Spleen (tissue), 11 donors: ENCODE measurements around the gene SEPTIN3. TPM values are rescaled to one million over a fixed set of nuclear protein-coding genes. Genes with fewer than 3 reads are reported as not detected.

ENCODE experiments used
- DNase-seq: peaks from one replicate; pipeline ENCODE4 v3.0.0-alpha.2; 2020
- H3K27ac ChIP-seq, 8 donors: fragments of 200-600 bp; sonication (generic) in 7 of 8; 1 replicate in 4 of 8; 2 replicates in 4 of 8; pipeline versions ENCODE4 v1.5.0 to v1.8.0; 2016 to 2021; ENCODE audit warnings: inconsistent platforms in 4 of 8, mild to moderate bottlenecking in 4 of 8, moderate library complexity in 1 of 8
- H3K27me3 ChIP-seq, 7 donors: fragments of 200-600 bp; sonication (generic) in 6 of 7; replicated peaks in 1 of 7; 1 replicate in 4 of 7; 2 replicates in 3 of 7; pipeline versions ENCODE4 v1.5.0 to v1.8.0; 2016 to 2021; ENCODE audit warnings: inconsistent platforms in 3 of 7, mild to moderate bottlenecking in 1 of 7
- H3K36me3 ChIP-seq, 6 donors: fragments of 200-600 bp; sonication (generic) in 5 of 6; 1 replicate in 4 of 6; 2 replicates in 2 of 6; pipeline versions ENCODE4 v1.5.0 to v1.8.0; 2016 to 2021; ENCODE audit warnings: inconsistent platforms in 2 of 6
- H3K4me1 ChIP-seq, 6 donors: fragments of 200-600 bp; sonication (generic) in 5 of 6; 1 replicate in 3 of 6; 2 replicates in 3 of 6; pipeline versions ENCODE4 v1.5.0 to v1.8.0; 2016 to 2021; ENCODE audit warnings: inconsistent platforms in 3 of 6
- H3K4me3 ChIP-seq, 8 donors: fragments of 200-600 bp; sonication (generic) in 7 of 8; 1 replicate in 4 of 8; 2 replicates in 4 of 8; pipeline versions ENCODE4 v1.5.0 to v1.8.0; 2016 to 2021; ENCODE audit warnings: inconsistent platforms in 4 of 8, mild to moderate bottlenecking in 4 of 8, moderate library complexity in 2 of 8
- H3K9me3 ChIP-seq, 8 donors: fragments of 200-600 bp; sonication (generic) in 7 of 8; 1 replicate in 4 of 8; 2 replicates in 4 of 8; pipeline versions ENCODE4 v1.5.0 to v1.8.0; 2016 to 2021; ENCODE audit warnings: inconsistent platforms in 4 of 8
- CTCF ChIP-seq, 11 experiments: fragments of 200-600 bp in 7 of 11; fragments of 450-650 bp in 4 of 11; sonication (generic) in 4 of 11; IDR thresholded peaks in 8 of 11; conservative IDR thresholded peaks in 3 of 11; 1 replicate in 7 of 11; 2 replicates in 4 of 11; pipeline versions ENCODE4 v1.4.0 to v1.8.0; 2016 to 2021; ENCODE audit warnings: antibody characterized with exemption in 11 of 11, inconsistent platforms in 4 of 11, mild to moderate bottlenecking in 1 of 11
- POLR2A ChIP-seq, 3 donors: fragments of 450-650 bp; IDR thresholded peaks; one replicate each; pipeline ENCODE4 v1.5.1; 2017; ENCODE audit warnings: antibody characterized with exemption in 3 of 3, mild to moderate bottlenecking in 1 of 3
- POLR2AphosphoS5 ChIP-seq, 3 donors: sonication (generic); formaldehyde crosslinking; IDR thresholded peaks; one replicate each; pipeline ENCODE4 v1.5.1; 2017; ENCODE audit warnings: antibody characterized with exemption in 3 of 3
- WGBS, 5 donors: extraction: QIAGEN DNeasy Blood & Tissue Kit in 3 of 5; methylation state at CpG; one replicate each; pipeline versions ENCODE4 v1.1.5 to v1.1.7; 2013 to 2018; 5-methylcytosine and 5-hydroxymethylcytosine counted together
- intact Hi-C: fragments of 100-400 bp; cut with DNase I; formaldehyde crosslinking; loops from one replicate; pipeline ENCODE4 v1.15.0; 2023; ENCODE audit warnings: low total_unique reads
- polyA plus RNA-seq, 3 donors: library from polyadenylated mRNA; stranded (reverse); fragments of 200-250 nt; gene quantifications; one replicate each; pipeline ENCODE4 v1.2.1, GENCODE V29; 2013
- total RNA-seq, 7 donors: library from RNA; depleted of rRNA in 3 of 7; stranded (reverse); fragments of >200 nt in 3 of 7; fragmentation: NEBNext Ultra II Directional in 4 of 7; extraction: Animal tissue kit (Norgen Biotek cat#: 25700) in 4 of 7; gene quantifications; one replicate each; pipeline versions ENCODE4 v1.1.0 to v1.2.1, GENCODE V29; 2016 to 2021
- donor health status: healthy with polysubstance abuse.
- donor health status: DM: no; HTN: no; CAD: no; lungs with moderate emphysema.
- donor health status: DM: no; HTN: no; CAD: no.
- donor health status: Bipolar disorder and iron deficiency.
- donor health status: healthy.
- donor health status: DM: no; HTN: no; CAD: no.
- donor health status: DM: yes; HTN: yes; CAD: no.

Gene SEPTIN3
- total and polyA plus RNA-seq, 10 donors, result 0.07 to 1.0 (median 0.20) TPM

- no peaks in the 10 kb centered on the region for H3K9me3 ChIP-seq
- peaks cover 16 to 100% (median 69%) of the 10 kb centered on the region in 6 donors for H3K4me1 ChIP-seq
- peaks cover 0 to 27% (median 0%) of the 10 kb centered on the region in 6 donors for H3K36me3 ChIP-seq
- no peak overlapping the region for H3K4me3 ChIP-seq
- peak overlapping the region in 7 of 8 donors; percentile 68 to 95 (median 89) for H3K27ac ChIP-seq
- TF ChIP-seq POLR2A (IDR thresholded peaks at IDR 0.05), result no peak
- TF ChIP-seq CTCF (IDR thresholded peaks at IDR 0.05 in 8 of 11, conservative IDR thresholded peaks at IDR 0.05 in 3 of 11), result no peak
- no peak for TF ChIP-seq POLR2AphosphoS5 (IDR thresholded peaks at IDR 0.05)
- WGBS, 5 donors, result 64 to 89% (median 78%) methylated on average over 2 of the region's 2 CpGs
- intact Hi-C loops, result no loop called here
- DNase-seq, result peak; percentile 72
- H3K27me3 ChIP-seq, result no peaks in the 10 kb centered on the region
Measured at GRCh38 chr22:41936894-41937169, 32.4 kb upstream of the SEPTIN3 start.

- TF ChIP-seq POLR2AphosphoS5 (IDR thresholded peaks at IDR 0.05) (peak; percentile 90 to 100 (median 98)), CTCF (IDR thresholded peaks at IDR 0.05 in 8 of 11, conservative IDR thresholded peaks at IDR 0.05 in 3 of 11) (no peak), POLR2A (IDR thresholded peaks at IDR 0.05) (peak; percentile 74 to 96 (median 93))
- DNase-seq, result peak; percentile 95
- H3K4me3 ChIP-seq, result peak overlapping the region in 3 of 8 donors; percentile 13 to 62 (median 19)
- H3K4me1 ChIP-seq, result peaks cover 13 to 68% (median 41%) of the 10 kb centered on the region in 6 donors
- intact Hi-C loops, result loop anchor here (5.0 kb wide), 3 partner anchors 118 to 243 kb away; partner anchors contain the start of gene MEI1
- no peaks in the 10 kb centered on the region for H3K9me3 ChIP-seq
- H3K27ac ChIP-seq, result peak overlapping the region; percentile 78 to 95 (median 89)
- H3K36me3 ChIP-seq, result peaks cover 0 to 31% (median 0%) of the 10 kb centered on the region in 6 donors
- no peaks in the 10 kb centered on the region for H3K27me3 ChIP-seq
- WGBS, 5 donors, result 47 to 61% (median 58%) methylated on average over 12 to 13 of the region's 13 CpGs
Measured at GRCh38 chr22:41939981-41940831, 29.0 kb upstream of the SEPTIN3 start.

GRCh38 chr22:41940832-41941765 lies 28.1 kb upstream of the SEPTIN3 start:
- 35 to 55% (median 42%) methylated on average over 13 of the region's 13 CpGs for WGBS, 5 donors
- peaks cover 19 to 68% (median 42%) of the 10 kb centered on the region in 6 donors for H3K4me1 ChIP-seq
- intact Hi-C loops, result loop anchor here (5.0 kb wide), 3 partner anchors 119 to 244 kb away; partner anchors contain the start of gene MEI1
- H3K4me3 ChIP-seq, result peak overlapping the region in 1 of 8 donors; percentile 42
- H3K27me3 ChIP-seq, result peaks cover 0 to 6% (median 0%) of the 10 kb centered on the region in 7 donors
- peaks cover 0 to 31% (median 0%) of the 10 kb centered on the region in 6 donors for H3K36me3 ChIP-seq
- TF ChIP-seq CTCF (IDR thresholded peaks at IDR 0.05 in 8 of 11, conservative IDR thresholded peaks at IDR 0.05 in 3 of 11) (peak; percentile 92 to 99 (median 95)), POLR2AphosphoS5 (IDR thresholded peaks at IDR 0.05) (peak; percentile 73 to 76 (median 73)), POLR2A (IDR thresholded peaks at IDR 0.05) (peak in 1 of 3 donors; percentile 7)
- peak overlapping the region; percentile 78 to 95 (median 89) for H3K27ac ChIP-seq
- DNase-seq, result peak; percentile 95
- no peaks in the 10 kb centered on the region for H3K9me3 ChIP-seq
